CD1c-positive myeloid dendritic cell (primary cell): ENCODE measurements around the gene CALY.
"Not testable (repeated sequence)": the region's sequence is repeated elsewhere in the genome, so short reads cannot be mapped to it uniquely, and the experiment has no call there.

Experiments used
- DNase-seq: peaks from one replicate; pipeline ENCODE4 v3.0.0-alpha.2; 2016; ENCODE audit errors: extremely low spot score

The CALY gene

GRCh38 chr10:133336577-133337369, at the start of gene CALY:
Gene CALY (minus strand): TSS chr10:133336896. CDS start chr10:133328989, 7,907 bp downstream.
- peak; percentile 69 for DNase-seq

- DNase-seq, result no peak
Measured at GRCh38 chr10:133385214-133385613, 48.5 kb upstream of the CALY start.

- DNase-seq, result no peak
Measured at GRCh38 chr10:133384071-133384470, 47.4 kb upstream of the CALY start.

- DNase-seq, result no peak
Measured at GRCh38 chr10:133383551-133383950, 46.9 kb upstream of the CALY start.

- DNase-seq, result peak; percentile 10
Measured at GRCh38 chr10:133381036-133381435, 44.3 kb upstream of the CALY start.

- no peak for DNase-seq
Measured at GRCh38 chr10:133379801-133380666, 43.3 kb upstream of the CALY start.

- peak; percentile 74 for DNase-seq
Measured at GRCh38 chr10:133379152-133379800, 42.6 kb upstream of the CALY start, which contains the start of gene PAOX. Gene PAOX (plus strand): TSS chr10:133379262. CDS start chr10:133379317, 55 bp downstream.

- peak; percentile 96 for DNase-seq
Measured at GRCh38 chr10:133378251-133379096, 41.8 kb upstream of the CALY start.

- DNase-seq, result no peak
Measured at GRCh38 chr10:133377818-133378250, 41.1 kb upstream of the CALY start.

GRCh38 chr10:133377025-133377817, 40.5 kb upstream of the CALY start:
- peak; percentile 15 for DNase-seq

- not testable (repeated sequence) for DNase-seq
Measured at GRCh38 chr10:133376183-133376582, 39.5 kb upstream of the CALY start.

- no peak for DNase-seq
Measured at GRCh38 chr10:133375357-133376115, 38.8 kb upstream of the CALY start.

GRCh38 chr10:133373174-133374090, 36.7 kb upstream of the CALY start, which contains the start of gene ECHS1:
Gene ECHS1 (minus strand): TSS chr10:133373354. CDS start chr10:133373333, 21 bp downstream.
- peak; percentile 98 for DNase-seq

- no peak for DNase-seq
Measured at GRCh38 chr10:133372507-133372906, 35.8 kb upstream of the CALY start.

GRCh38 chr10:133370030-133370786, 33.5 kb upstream of the CALY start:
- DNase-seq, result no peak

GRCh38 chr10:133368153-133368552, 31.5 kb upstream of the CALY start:
- DNase-seq, result no peak

GRCh38 chr10:133367461-133367860, 30.8 kb upstream of the CALY start:
- not testable (repeated sequence) for DNase-seq

- no peak for DNase-seq
Measured at GRCh38 chr10:133366751-133367150, 30.1 kb upstream of the CALY start.
